Activated T-cell treated with anti-CD3 and anti-CD28 coated beads for 24 hours (primary cell): ENCODE measurements around the gene WIZ.
"Not testable (repeated sequence)": the region's sequence is repeated elsewhere in the genome, so short reads cannot be mapped to it uniquely, and the experiment has no call there.

Experiments used
- DNase-seq: peaks from one replicate; pipeline ENCODE4 v3.0.0-alpha.2; 2020; ENCODE audit warnings: low read depth

The WIZ gene

DNA sequence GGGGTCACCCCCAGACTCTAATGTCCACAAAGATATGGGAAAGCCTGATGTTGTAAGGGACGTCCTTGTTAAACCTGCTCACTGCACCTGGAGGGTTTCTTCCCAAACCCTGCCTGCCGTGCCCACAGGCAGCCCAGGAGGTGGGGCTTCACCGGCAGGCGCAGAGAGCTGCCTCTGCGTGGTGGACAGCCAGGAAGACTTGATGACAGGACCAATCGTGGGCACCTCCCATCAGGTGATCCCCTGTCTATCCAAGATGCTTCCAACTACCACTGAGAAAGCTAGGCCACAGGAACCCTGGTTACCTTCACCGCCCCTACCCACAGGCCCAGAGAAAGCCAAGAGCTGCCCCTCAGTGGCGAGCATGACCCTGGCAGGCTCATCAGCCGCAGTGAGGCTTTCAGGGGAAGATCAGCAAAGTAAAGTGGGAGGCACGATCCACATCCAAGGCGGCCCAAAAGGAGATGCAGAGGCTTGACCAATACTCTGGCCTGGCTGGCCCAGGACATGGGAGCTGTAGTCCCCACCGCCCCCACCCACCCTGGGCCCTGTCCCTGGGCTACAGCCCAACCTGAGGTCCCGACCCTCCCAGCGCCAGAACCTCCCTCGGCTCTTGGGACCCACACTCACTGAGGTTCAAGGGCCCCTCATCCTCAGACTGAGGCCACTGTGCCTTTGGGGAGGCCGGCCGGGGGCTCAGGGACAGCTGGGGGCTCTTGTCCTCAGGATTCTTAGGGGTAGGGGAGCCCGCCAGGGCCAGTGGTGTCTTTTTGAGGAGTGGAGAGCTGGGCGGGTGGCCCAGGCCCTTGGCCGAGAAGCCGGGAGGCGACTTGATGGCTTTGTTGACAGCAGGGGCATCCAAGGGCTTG, 20.6 kb downstream of the WIZ start:
- DNase-seq = no peak

- DNase-seq = no peak
Observed at GRCh38 chr19:15427991-15428471, 21.7 kb downstream of the WIZ start.

DNA sequence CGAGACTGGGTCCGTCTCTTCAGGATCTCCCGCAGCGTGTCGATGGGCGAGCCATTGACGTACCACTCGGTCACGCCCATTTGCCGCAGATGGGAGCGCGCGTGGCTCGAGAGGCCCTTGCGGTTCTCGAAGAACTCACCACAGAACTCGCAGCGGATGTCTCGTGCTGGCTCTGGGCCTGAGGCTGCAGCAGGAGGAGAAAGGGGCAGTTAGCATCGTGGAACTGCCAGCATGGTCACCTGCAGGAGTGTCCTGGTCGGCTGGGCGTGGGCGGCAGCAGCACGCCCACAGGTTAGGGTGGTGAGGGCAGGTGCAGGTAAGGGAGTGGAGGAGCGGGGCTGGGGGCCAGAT, 22.4 kb downstream of the WIZ start:
- DNase-seq = no peak

- no peak for DNase-seq
Observed at GRCh38 chr19:15426485-15427349, 23.0 kb downstream of the WIZ start.

DNA sequence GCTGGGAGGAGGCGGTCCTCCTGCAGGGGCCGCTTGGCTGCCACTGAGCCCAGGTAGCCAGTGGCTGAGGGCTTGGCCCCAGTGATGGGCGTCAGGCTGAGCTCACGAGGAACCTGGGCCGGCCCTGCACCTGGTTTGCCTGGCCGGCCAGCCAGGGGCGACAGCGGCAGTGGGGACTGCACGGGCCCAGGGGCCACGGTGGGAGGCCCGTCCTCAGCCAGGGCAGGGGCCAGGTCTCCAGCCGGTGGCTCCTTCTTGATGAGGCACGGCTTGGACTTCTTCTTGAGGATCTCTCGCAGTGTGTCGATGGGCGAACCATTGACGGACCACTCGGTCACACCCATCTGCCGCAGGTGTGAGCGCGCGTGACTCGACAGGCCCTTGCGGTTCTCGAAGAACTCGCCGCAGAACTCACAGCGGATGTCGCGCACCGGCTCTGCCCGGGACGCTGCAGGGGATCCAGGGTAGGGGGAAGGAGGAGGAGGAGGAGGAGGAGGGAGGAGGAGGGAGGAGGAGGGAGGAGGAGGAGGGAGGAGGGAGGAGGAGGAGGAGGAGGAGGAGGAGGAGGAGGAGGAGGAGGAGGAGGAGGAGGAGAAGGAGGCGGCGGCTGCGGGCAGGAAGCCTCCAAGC, 24.3 kb downstream of the WIZ start:
- DNase-seq = no peak

- no peak for DNase-seq
Observed at GRCh38 chr19:15424692-15425272, 25.0 kb downstream of the WIZ start.

GRCh38 chr19:15424121-15424520, 25.6 kb downstream of the WIZ start:
- DNase-seq = no peak

DNA sequence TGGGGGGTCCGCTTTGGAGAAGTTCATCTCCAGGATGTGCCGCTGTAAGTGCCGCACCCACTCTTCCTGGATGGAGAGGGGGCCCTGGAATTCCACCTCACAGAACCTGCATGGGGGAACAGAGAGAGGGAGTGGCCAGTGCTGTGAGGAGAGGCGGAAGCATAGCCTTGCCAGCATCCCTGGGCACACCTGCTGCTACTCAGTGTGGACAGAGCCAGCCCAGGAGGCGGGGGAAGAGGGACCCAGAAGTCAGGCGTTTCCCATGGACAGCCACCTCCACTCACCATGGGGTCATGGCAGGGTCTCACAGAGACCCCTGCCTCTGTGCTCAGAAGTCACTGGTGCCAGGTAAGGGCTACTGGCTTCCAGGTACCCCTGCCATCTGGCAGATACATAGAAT, 26.6 kb downstream of the WIZ start:
- no peak for DNase-seq

DNA sequence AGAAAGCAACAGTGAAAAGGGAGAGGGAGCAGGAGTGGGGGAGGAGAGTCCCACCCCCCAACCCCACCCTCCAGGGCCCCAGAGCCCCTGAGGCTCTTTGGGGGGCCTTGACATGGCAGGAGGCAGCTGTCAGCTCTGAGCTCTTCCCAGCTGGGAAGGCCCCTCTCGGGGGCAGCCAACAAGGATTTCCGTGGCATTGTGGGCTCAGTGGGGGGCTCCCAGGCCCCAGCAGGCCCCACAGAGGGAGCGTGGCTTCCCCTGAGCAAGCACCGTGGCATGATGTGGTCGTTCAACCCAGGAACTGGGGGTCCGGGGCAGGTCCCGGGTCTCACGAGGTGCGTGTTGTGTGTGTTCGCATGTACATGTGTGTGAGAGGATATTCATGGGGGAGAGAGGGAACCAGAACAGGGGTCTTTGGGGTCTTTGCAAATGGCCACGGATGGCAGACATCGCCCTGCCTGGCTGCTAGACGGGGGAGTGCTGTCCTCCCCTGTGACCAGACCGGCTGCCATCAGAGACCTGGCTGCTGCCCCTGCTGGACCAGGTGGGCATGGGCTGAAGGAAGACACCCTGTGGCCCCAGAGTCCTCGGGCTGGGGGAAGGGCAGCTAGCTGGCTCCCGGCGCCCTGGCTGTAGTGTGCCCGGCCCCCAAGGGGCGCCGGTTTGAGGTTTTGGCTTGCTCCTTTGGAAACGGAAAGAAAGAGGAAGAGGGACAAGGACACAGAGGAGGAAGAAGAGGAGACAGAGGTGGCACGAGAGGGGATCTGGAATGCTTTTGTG, 27.3 kb downstream of the WIZ start:
- no peak for DNase-seq

GRCh38 chr19:15421721-15422260, 28.0 kb downstream of the WIZ start:
- no peak for DNase-seq

DNA sequence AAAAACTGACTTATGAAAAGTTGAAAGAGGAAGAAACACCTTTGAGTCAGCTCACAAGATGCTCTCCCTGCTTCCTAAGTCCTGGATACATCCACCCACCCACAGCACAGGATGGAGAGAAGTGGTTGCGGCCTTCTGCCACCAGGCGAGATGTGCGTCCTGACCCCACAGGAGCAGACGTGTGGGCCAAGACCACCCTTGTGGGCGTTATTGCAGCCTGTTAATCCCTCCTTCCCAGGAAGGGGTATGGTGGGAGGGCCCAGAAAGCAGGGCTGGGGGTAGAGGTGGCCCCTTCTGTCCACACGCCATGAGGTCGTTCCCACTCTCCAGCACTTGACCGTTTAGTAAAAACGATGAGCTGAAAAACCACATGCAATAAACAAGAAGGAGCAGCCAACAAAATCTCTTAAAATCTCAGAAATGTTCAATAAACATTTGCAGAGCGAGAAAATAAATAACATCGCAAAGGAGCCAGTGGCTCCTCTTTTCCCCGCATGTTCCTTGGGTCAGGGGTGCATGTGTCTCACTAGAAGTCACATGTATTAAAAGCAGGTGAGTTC, 28.5 kb downstream of the WIZ start:
- DNase-seq = no peak

DNA sequence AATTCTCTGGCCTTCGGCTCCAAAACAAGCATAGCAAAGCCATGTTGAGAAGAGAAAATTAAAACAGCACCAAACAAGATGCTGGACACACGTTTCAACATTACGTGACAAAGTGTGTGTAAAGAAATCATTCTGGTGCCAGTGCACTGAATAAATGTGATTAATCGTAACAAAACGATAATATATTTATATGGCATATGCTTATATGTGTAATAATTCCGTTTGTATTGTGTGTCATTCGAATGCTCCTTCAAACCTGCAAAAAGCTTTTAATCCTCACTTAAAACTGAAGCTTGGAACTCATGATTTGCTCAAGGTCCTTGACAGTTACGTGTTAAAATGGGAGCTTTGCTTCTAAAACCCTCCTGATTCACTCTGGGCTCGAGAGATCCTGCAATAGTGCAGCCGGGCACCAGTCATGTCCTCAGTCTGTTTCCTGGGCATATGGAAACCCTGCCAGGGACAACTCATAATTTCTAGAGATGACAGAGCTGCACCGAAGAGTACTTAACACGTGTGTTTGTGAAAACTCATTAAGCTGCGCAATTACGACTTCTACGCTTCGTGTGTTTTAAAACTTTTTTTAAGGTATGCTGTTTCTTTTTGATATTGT, 30.2 kb downstream of the WIZ start:
- no peak for DNase-seq

DNA sequence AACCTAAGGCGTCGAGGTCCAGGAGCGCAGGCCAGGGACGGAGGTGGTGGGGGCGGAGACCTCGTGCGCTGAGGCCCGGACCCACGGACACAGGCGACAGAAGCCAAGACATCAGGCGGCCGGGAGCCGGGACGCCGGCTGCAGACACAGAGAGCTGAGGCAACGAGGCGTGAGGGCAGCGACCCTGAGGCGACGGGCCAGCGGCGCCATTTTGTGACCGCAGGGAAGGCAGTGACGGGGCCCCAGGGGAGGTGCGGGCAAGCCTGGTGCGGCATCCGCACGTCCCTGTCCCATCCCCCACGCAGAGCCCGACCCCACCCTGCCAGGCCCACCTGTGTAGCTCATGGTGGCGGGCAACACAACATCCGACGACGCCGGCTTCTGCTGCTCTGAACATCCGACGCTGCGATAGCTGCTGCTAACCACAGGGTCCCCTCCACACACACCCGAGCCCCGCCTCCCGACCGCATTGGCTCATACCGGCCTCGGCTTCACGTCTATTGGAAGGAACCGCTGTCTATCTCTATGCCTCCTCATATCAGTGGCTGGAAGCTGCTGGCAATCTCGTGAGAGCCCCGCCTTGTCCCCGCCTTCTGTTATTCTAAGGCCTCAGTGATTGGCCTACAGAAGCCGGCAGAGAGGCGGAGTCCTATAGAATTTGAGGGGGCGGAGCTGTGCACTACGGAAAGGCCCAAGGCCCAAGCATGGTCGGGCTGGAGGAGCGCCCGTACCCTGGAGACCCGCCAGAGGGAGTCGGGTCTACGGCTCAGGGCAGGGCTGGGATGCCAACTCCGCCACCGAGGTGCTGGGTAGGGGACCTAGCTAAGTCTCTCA, 31.0 kb downstream of the WIZ start, which contains the start of gene AKAP8L:
Gene AKAP8L (minus strand): TSS at position 410 of the 834 bp plus-strand sequence. CDS start 65 bp downstream, at position 345.
- DNase-seq = peak; percentile 98

DNA sequence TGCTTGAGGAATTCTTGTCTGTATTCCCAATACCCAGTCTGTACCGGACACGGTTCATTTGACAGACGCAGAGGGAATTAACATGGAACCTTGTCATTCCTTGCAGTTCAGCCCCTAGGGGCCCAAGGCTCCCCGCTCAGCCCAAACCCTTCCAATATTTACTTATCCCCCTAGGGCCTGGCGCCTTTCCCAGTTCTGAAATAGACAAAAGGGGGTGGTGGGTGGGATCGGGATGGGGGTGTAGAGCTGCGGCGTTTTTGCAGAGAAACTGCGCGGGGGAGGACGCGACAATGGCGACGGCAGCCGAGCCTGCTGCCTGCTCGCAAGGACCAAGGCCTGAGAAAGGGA, 31.6 kb downstream of the WIZ start:
- DNase-seq = peak; percentile 6

GRCh38 chr19:15417699-15418098, 32.1 kb downstream of the WIZ start:
- DNase-seq = no peak

DNA sequence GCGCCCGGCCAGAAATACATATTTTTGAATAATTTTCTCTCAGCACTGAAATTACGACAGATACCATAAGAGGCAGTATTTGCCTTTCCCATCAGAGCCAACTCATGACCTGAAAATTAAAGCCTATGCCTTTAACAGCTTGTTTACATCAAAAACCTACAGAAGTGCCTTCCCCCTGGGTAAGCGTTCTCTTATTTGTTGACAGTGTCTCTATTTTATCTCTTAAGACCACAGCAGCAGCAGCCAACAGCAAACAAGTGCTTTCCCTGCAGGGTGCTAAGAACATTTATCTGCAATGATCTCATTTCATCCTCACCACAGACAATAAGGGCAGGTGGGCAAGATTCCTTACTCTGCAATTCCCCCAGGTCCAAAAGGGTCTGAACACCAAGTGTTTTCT, 36.9 kb downstream of the WIZ start:
- no peak for DNase-seq

GRCh38 chr19:15411351-15411750, 38.4 kb downstream of the WIZ start:
- not testable (repeated sequence) for DNase-seq

DNA sequence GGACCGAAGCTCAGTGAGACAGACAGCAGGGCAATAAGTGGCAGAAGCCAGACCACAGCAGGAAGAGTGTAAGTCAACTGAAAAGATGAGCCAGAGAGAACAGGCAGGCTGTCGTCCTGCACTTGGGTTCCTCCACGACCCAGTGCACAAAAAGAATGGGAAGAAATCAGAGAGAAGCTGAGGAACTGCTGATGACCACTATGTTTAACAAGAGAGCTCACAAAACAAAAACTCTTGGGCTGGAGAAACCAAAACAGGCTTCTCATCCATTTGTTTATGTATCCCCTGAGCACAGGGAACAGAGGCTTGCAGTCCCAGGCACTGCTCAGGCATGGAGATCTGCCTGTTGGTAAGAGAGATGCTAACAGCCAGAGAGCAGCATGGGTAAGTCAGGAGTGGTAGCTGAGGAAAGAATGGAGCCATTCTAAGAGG, 45.0 kb downstream of the WIZ start:
- DNase-seq = no peak

DNA sequence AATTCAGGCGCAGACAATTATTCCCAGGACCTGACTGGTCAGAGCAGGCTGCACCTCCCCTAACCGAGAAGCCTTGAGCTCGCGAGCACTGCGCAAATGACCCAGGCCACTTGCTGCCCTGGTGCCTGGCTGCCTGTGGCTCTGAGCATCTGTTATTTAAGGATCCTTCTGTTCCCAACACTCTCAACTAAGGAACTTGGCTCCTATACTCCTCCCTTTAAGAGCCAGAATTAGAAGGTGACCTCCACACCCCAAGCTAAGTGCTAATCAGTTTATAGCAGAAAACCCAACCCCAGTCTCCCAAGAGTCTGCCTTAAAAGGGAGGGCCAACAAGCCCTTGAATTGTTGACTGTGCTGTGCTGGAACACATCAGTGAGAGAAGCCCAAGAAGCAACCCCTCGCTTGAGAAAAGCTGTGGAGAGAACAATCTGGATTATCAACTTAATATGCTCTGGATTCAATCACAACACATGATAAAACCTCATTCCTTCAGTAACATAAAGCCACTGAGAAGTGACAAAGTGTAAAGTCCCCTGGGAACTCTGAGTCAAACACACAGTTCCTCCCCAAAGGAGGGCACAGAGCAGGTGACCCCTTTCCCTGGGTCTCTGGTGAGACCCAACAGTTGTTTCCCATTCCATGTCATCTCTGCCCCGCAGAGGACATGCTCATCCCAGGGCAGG, 45.5 kb downstream of the WIZ start:
- DNase-seq = no peak
